Ascending aorta (tissue), 2 donors: ENCODE data around the gene TEX10. TPM values are rescaled to one million over a fixed set of nuclear protein-coding genes. Genes with fewer than 3 reads are reported as not detected.

Source experiments
- DNase-seq, 2 donors: peaks; one replicate each; pipeline ENCODE4 v3.0.0-alpha.2; 2019; ENCODE audit warnings: low spot score in 2 of 2
- H3K27ac ChIP-seq, 2 donors: fragments of 200-600 bp; sonication (generic); one replicate each; pipeline ENCODE4 v1.5.1; 2016 to 2017; ENCODE audit warnings: mild to moderate bottlenecking in 1 of 2
- H3K27me3 ChIP-seq: fragments of 200-600 bp; sonication (generic); one replicate; pipeline ENCODE4 v1.5.1; 2017
- H3K36me3 ChIP-seq, 2 donors: fragments of 200-600 bp; sonication (generic); one replicate each; pipeline ENCODE4 v1.5.1; 2016
- H3K4me1 ChIP-seq, 2 donors: fragments of 200-600 bp; sonication (generic); one replicate each; pipeline ENCODE4 v1.5.1; 2016 to 2017; ENCODE audit warnings: mild to moderate bottlenecking in 1 of 2
- H3K4me3 ChIP-seq, 2 donors: fragments of 200-600 bp; sonication (generic); one replicate each; pipeline ENCODE4 v1.5.1; 2016 to 2017; ENCODE audit warnings: mild to moderate bottlenecking in 1 of 2
- H3K9me3 ChIP-seq, 2 donors: fragments of 200-600 bp; sonication (generic); one replicate each; pipeline ENCODE4 v1.5.1; 2016
- intact Hi-C: fragments of 100-400 bp; cut with DNase I; formaldehyde crosslinking; loops from one replicate; pipeline ENCODE4 v1.15.1; 2023
- total RNA-seq: library from RNA; depleted of rRNA; stranded (reverse); fragments of >200 nt; gene quantifications from one replicate; pipeline ENCODE4 v1.1.0, GENCODE V29; 2016
- TF ChIP-seq, protein P1 (sequence below), 3 experiments: fragments of 200-600 bp in 2 of 3; fragments of 450-650 bp in 1 of 3; sonication (generic) in 2 of 3; IDR thresholded peaks; one replicate each; pipeline ENCODE4 v1.5.1; 2016 to 2019; ENCODE audit warnings: antibody characterized with exemption in 3 of 3, mild to moderate bottlenecking in 1 of 3, moderate library complexity in 1 of 3

TEX10 gene
- total RNA-seq, 1 donor from 2014 or later = 2.3 TPM

DNA sequence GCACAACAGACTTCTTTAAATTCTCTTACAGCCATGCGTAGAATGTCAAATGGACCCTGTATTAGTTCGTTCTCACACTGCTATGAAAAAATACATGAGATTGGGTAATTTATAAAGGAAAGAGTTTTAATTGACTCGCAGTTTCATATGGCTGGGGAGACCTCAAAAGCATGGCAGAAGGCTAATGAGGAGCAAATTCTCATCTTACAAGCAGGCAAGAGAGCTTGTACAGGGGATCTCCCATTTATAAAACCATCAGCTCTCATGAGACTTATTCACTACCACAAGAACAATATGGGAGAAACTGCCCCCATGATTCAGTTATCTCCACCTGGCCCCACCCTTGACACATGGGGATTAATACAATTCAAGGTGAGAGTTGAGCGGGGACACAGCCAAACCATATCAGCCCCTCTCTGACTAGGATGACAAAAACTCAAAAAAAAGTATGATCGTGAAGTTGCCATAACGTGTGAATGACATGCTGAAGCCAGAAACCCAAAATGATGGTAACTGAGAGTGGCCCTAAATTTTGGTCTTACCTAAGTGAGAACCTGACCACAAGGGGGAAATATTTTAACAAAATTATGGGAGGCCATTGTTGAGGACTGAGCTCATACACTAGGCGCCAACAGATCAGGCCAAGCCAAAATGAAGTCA is 17.5 kb upstream of the TEX10 start:
- H3K27ac ChIP-seq = no peak overlapping the region
- no peaks in the 10 kb centered on the region for H3K27me3 ChIP-seq
- intact Hi-C loops = no loop called here
- no peaks in the 10 kb centered on the region for H3K36me3 ChIP-seq
- no peak for DNase-seq
- no peaks in the 10 kb centered on the region for H3K4me1 ChIP-seq
- no peaks in the 10 kb centered on the region for H3K9me3 ChIP-seq
- H3K4me3 ChIP-seq = no peak overlapping the region
- TF ChIP-seq, protein P1, sequence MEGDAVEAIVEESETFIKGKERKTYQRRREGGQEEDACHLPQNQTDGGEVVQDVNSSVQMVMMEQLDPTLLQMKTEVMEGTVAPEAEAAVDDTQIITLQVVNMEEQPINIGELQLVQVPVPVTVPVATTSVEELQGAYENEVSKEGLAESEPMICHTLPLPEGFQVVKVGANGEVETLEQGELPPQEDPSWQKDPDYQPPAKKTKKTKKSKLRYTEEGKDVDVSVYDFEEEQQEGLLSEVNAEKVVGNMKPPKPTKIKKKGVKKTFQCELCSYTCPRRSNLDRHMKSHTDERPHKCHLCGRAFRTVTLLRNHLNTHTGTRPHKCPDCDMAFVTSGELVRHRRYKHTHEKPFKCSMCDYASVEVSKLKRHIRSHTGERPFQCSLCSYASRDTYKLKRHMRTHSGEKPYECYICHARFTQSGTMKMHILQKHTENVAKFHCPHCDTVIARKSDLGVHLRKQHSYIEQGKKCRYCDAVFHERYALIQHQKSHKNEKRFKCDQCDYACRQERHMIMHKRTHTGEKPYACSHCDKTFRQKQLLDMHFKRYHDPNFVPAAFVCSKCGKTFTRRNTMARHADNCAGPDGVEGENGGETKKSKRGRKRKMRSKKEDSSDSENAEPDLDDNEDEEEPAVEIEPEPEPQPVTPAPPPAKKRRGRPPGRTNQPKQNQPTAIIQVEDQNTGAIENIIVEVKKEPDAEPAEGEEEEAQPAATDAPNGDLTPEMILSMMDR (IDR thresholded peaks at IDR 0.05) = no peak

- intact Hi-C loops = no loop called here
These were observed 15.9 kb upstream of the TEX10 start for GRCh38 chr9:100368672-100369071.

DNA sequence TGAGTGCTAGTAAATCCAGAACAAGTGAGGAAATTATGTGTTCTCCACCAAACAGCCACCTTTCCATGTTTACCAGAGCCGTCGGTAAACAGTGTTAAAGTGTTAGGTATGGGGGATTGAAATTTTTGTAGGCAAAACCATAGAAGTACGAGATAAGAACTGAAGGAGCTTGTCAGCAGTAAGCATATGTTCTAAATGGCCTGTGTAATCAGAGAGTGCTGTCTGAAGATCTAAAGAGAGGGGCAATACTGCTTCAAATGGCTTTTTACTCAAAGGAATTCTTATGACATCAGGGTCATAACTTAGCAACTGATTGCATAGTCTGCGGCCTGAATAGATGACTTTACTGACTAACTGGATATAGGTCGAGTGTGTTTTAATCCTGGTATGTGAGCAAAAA is 13.4 kb upstream of the TEX10 start:
- TF ChIP-seq, protein P1 (IDR thresholded peaks at IDR 0.05) = no peak
- intact Hi-C loops = no loop called here
- DNase-seq = no peak

More at GRCh38 chr9:100368672-100369071, 15.9 kb upstream of the TEX10 start:
- H3K36me3 ChIP-seq = no peaks in the 10 kb centered on the region
- H3K27me3 ChIP-seq = no peaks in the 10 kb centered on the region
- H3K27ac ChIP-seq = no peak overlapping the region
- H3K4me1 ChIP-seq = no peaks in the 10 kb centered on the region
- no peak for DNase-seq
- TF ChIP-seq, protein P1 (IDR thresholded peaks at IDR 0.05) = no peak
- no peaks in the 10 kb centered on the region for H3K9me3 ChIP-seq
- no peak overlapping the region for H3K4me3 ChIP-seq

DNA sequence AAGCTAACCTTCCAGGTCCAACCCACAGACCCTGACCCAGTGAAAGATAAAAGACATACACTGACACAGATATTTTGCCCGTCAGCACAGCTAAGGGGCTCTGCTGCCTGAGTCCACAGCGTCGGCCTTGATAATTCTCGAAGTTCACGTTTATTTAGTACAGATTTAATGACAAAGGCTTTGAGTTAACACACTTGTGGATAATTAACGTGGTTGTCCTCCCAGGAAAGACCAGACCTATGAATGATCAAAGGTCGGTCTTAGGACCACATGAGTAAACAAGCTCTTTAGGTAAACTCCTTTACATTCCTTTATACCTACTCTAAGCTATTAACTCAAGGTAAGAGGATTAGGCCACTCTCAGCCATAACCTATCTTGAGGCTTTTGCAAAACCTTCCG is 11.3 kb upstream of the TEX10 start:
- DNase-seq = no peak

More for the DNA sequence above, 13.4 kb upstream of the TEX10 start:
- no peak overlapping the region for H3K4me3 ChIP-seq
- no peaks in the 10 kb centered on the region for H3K9me3 ChIP-seq
- no peaks in the 10 kb centered on the region for H3K4me1 ChIP-seq
- H3K27me3 ChIP-seq = no peaks in the 10 kb centered on the region
- no peak overlapping the region for H3K27ac ChIP-seq
- H3K36me3 ChIP-seq = no peaks in the 10 kb centered on the region

GRCh38 chr9:100359057-100359456 is 6.3 kb upstream of the TEX10 start:
- H3K4me3 ChIP-seq = no peak overlapping the region
- TF ChIP-seq, protein P1 (IDR thresholded peaks at IDR 0.05) = no peak
- no peaks in the 10 kb centered on the region for H3K36me3 ChIP-seq
- H3K9me3 ChIP-seq = no peaks in the 10 kb centered on the region
- no peaks in the 10 kb centered on the region for H3K4me1 ChIP-seq
- no peak for DNase-seq
- no peaks in the 10 kb centered on the region for H3K27me3 ChIP-seq
- H3K27ac ChIP-seq = no peak overlapping the region
- intact Hi-C loops = no loop called here

More for the DNA sequence above, 11.3 kb upstream of the TEX10 start:
- H3K27me3 ChIP-seq = no peaks in the 10 kb centered on the region
- H3K4me3 ChIP-seq = no peak overlapping the region
- intact Hi-C loops = no loop called here
- H3K27ac ChIP-seq = no peak overlapping the region
- TF ChIP-seq, protein P1 (IDR thresholded peaks at IDR 0.05) = no peak
- H3K36me3 ChIP-seq = no peaks in the 10 kb centered on the region
- H3K4me1 ChIP-seq = no peaks in the 10 kb centered on the region
- no peaks in the 10 kb centered on the region for H3K9me3 ChIP-seq
